ENCODE data around the gene ULK1.

The ULK1 gene

DNA sequence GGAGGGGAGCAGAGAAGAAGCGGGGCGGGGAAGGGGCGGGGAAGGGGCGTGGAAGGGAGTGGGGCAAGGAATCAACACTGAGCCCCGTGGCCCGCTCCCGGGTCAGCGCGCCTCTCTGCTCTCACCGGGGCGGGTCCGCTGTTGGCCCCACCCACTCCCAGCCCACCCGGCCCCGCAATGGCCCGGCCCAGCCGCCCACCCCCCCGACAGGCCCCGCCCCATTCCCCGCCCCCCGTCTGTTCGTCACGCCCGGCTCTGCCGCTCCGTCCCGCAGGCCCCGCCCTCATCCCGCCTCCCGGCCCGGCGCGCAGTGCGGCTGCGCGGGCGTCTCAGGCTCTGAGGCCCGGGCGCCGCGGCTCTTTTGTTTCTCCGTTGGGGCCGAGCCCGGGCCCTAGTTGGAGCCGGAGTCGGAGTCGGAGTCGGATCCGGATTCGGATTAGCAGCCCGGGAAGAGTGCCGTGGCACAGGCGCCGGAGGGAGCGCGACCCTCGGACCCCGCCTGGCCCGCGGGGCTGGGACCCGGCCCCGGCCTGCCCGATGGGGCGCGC is at the start of gene ULK1:
Gene ULK1, plus strand, starts transcription at position 310 of the 548 bp plus-strand sequence. CDS start 380 bp downstream, outside the sequence.
- DNase-seq = peak; percentile 92

DNA sequence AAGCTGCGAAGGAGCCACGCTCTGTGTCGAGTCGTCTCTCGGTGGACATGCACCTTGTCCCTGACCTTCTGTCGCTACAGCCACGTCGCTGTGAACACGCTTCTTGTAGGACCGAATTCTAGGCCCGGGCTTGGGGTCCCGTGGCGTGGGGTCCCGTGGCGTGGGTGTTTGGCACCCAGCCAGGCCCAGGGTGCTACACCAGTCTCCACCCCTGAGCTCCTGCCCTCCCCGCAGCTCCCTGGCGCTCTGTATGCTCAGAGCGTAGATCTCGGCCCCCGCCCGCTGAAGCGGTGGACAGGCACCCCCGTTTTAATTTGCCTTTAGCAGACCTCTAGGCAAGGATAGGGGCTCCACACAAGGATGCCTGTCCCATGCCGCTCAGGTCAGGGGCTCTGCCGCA is 49.8 kb upstream of the ULK1 start:
- DNase-seq = no peak

DNA sequence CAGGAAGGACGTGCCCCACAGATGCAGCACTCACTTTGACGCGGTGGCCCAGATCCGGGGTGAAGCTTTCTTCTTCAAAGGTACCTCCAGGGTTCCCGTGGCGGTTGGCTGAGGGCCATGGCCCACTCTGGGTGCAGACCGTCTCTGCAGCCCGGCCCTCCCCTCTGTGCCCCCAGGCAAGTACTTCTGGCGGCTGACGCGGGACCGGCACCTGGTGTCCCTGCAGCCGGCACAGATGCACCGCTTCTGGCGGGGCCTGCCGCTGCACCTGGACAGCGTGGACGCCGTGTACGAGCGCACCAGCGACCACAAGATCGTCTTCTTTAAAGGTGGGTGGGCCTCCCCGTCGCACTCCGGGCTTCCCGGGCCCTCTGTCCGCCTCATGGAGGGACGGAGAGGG is 49.3 kb upstream of the ULK1 start:
- DNase-seq = no peak

DNA sequence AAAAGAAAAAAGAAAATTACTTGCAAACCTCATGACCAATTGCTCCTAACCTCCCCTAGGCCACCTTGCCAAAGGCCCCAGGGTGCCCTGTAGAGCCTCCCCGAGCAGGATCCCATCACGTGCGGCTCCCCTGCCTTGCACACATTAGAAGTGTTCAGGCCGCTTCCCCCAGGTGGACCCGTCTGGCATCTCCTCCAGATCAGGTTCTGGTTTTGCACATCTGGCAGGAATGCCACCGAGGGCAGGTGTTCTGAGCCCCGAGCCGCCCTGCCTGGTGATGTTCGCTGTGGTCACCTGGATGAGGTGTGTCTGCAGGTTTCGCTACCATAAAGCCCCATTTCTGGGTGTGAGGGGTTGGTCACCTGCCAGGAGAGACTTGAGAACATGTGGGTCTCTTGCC is 47.0 kb upstream of the ULK1 start:
- no peak for DNase-seq

DNA sequence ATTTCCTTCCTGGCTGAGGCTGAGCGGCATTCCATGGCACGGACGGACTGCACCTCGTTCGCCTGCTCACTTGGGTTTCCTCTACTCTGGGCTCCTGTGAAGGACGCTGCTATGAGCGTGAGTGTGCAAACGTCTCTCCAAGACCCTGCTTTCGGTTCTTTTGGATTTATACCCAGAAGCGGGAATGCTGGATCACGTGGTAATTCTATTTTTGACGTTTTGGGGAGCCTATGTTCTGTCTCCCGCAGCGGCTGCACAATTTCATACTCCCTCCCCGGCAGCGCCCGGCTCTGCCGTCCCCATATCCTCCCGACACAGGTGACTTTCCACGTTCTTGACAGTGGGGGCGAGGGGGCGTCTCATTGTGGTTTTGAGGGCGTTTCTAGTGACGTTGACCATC is 45.7 kb upstream of the ULK1 start:
- DNase-seq = no peak

DNA sequence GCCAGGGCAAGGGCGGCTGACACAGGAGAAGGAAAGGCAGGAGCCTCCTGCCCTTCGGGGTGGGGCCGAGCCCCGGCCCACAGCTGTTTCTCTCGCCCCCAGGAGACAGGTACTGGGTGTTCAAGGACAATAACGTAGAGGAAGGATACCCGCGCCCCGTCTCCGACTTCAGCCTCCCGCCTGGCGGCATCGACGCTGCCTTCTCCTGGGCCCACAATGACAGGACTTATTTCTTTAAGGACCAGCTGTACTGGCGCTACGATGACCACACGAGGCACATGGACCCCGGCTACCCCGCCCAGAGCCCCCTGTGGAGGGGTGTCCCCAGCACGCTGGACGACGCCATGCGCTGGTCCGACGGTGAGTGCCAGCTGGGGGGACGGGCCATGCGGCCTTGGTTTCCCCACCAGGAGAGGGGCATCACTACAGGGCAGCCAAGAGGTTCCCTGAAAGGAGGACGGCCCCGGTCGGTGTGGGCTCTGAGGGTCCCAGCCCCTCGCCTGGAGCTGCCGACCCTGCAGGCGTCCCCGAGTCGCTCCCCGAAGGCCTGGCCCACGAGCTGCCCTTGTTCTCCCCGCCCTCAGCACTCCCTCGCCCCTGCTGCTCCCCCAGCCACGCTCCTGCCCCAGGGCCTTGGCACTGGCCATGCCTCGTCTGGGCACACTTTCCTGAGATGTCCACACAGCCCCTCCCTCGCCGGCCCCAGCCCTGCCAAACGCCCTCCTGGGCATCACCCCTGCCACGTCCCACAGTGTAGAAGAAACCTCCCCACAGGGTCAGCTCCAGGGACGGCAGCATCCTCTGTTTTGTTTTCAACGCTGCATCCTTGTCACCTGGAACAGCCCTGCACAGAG is 44.5 kb upstream of the ULK1 start:
- DNase-seq = no peak

DNA sequence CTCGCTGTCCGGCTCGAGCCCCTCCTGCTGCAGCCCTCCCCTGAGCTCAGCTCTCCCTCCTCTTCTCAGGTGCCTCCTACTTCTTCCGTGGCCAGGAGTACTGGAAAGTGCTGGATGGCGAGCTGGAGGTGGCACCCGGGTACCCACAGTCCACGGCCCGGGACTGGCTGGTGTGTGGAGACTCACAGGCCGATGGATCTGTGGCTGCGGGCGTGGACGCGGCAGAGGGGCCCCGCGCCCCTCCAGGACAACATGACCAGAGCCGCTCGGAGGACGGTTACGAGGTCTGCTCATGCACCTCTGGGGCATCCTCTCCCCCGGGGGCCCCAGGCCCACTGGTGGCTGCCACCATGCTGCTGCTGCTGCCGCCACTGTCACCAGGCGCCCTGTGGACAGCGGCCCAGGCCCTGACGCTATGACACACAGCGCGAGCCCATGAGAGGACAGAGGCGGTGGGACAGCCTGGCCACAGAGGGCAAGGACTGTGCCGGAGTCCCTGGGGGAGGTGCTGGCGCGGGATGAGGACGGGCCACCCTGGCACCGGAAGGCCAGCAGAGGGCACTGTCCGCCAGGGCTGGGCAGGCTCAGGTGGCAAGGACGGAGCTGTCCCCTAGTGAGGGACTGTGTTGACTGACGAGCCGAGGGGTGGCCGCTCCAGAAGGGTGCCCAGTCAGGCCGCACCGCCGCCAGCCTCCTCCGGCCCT is 43.4 kb upstream of the ULK1 start:
- DNase-seq = peak; percentile 40

DNA sequence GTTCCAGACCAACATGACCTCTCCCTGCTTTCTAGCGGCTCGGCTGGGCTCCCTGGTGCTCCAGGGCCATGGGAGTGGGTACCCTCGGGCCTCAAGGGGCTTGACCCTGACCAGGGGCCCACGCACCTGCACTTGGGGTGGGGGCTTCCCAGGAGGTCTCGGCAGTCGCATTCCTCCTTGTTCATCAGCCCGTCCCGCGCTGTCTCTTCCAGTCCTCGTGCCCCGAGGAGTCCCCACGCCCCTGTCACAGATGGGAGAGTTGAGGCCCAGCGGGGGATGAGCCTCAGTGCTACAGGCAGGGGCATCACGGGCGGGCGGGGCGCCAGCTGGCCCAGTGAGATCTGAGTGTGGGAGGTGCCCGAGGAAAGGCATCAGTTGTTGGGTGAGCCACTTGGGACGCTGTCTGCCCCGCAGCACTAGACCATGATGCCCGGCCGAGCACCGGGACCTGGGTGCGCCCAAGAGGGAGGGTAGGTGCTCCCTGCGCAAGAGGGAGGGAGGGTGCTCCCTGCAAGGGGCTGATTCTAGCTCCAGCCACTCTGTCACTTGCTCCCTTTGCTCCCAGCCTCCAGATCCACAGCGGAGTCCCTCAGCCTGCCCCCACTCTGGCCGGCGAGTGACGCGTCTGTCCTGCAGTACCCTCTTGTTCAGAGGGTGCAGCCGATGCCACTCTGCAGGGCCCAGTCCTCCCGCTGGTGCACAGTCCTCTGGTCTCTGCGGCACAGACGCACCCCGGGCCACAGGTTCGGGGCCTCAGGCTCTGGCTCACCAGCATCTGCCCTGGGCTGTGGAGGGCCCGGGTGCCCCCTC is 42.5 kb upstream of the ULK1 start:
- no peak for DNase-seq

DNA sequence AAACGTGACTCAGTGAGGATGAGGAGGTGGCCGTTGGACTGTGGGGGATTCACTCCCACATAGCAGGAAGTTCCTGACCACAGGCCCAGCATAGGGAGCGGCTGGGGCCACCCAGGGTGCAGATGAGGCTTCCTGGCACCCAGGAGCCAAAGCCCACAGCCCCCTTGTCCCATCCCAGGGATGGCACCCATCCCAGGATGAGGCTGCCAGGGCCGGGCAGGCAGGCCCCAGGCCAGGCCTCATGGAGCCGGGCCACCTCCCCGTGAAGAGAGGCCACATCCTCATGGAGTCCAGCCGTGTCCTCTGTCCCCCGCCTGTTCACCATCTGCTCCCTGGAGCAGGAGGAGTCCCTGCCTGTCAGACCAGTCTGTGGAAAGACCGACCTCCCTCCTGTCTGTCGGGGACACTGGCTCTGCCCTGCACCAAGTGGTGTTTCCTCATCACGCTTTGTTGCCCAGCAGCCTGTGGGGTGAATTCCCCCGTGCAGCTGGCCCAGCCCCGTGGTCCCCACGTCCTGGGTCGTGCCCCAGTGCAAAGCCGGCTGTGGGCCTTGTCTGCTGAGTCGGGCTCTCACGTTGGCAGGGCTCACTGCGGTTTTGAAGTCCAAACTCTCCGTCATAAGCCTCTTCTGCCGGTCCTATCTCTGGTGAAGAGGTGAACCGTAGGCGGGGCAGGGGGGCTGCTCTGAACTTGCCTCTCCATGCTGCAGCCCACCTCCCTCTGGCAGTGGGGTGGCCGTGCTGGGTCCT is 41.7 kb upstream of the ULK1 start:
- no peak for DNase-seq

DNA sequence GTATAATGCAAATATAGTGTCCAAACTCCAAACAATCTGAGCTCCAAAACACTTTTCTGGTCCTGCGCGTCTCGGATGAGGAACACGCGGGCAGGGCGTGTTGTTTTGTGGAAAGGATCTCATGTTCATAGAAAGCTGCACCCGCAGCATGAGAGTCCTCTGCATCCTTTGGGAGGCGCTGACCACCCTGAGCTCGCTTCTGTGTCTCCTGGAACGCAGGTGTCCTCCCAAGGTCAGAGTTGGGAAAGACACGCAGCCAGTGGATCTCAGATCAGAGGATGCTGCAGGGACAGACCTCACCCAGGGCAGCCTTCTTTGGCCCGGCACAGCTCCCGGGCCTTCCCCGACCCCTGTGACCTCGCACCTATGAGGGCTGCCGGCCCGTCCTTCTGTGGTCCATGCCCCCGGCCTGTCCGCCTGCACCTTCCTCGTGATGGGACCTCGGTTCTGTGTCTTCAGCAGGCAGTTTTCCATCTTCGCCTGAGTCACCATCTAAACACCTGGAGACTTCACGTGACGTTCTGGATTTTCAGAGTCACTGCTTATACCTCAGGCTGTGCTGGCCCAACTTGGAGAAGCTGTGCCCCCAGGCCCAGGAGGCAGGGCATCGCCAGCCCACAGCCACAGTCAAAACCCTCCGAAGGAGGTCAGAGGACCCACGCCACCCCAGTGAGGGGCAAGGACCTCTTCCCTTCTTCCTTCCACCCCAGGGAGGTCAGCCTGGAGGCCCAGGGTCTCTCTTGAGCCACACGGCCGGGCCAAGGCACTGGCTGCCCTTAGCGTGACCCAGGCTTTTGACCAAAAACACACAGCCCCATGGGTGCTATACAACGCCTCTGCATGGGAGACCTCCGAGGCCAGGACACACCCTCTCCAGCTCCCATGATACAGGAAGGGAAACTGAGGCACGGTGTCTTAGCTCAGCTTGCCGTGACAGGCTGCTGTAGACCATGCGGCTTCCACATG is 40.3 kb upstream of the ULK1 start:
- no peak for DNase-seq

DNA sequence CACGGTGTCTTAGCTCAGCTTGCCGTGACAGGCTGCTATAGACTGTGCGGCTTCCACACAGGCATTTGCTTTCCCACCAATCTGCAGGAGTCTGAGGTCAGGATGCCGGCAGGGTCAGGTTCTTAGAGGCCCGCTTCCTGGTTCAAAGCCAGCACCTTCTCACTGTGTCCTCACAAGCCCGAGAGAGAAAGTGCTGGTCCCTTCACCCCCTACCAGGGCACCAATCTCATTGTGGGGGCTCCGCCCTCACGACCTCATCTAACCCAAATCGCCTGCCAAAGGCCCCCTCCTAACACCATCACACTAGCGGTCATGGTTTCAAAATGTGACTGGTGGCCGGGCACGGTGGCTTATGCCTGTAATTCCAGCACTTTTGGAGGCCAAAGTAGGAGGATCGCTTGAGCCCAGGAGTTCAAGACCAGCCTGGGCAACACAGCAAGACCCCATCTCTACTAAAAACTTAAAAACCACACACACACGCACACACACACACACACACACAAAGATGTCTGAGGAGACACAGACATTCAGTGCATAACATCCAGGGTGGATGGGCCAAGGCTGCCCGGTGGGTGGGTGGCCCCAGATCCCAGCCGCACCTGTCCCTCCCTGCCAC is 39.5 kb upstream of the ULK1 start:
- no peak for DNase-seq

DNA sequence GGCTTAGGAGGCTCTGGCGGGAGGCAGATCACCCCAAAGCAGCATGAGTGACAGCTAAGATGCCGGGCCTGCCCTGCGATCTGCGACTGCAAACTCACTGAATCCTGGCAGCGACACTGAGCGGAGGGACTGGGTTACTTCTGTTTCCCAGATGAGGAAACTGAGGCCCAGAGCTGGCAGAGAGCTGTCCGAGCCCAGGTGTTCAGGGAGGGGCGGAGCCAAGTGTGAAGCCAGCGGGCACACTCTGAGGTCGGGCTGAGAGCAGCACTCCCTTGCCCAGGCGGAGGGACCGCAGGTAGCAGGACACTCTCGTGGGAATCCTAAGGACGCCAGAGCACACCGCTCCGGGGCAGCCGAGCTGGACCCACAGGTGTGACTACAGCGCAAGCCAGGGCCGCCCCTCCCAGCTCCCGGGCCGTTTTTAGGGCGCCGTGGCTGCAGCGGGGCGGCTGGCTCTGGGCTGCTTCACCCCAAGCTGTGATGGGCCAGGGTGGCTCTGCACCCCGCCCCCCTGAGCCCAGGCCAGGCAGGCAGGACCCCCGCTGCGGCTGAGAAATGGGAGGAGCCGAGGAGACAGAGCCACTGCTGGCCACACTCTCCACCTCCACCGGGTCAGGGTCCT is 38.8 kb upstream of the ULK1 start:
- no peak for DNase-seq

DNA sequence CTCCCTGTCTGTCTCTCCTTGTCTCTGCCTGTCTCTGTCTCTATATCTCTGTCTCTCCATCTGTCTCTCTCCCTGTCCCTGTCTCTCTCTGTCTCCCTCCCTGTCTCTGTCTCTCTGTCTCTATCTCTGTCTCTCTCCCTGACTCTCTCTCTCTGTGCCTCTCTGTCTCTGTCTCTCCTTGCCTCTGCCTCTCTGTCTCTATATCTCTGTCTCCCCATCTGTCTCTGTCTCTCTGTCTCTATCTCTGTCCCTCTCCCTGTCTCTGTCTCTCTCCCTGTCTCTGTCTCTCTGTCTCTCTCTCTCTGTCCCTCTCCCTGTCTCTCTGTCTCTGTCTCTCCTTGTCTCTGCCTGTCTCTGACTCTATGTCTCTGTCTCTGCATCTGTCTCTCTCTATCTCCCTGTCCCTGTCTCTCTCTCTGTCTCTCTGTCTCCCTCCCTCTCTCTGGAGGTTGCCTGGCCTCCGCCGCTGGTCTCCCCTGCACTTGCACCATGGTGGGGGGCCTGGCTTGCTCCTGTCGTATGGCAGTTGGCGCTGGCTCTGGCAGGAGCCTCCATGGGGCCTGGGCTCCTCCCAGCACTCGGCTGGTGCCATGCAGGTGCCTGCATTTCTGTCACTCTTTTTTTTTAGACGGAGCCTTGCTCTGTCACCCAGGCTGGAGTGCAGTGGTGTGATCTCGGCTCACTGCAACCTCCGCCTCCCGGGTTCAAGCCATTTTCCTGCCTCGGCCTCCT is 37.9 kb upstream of the ULK1 start:
- no peak for DNase-seq

DNA sequence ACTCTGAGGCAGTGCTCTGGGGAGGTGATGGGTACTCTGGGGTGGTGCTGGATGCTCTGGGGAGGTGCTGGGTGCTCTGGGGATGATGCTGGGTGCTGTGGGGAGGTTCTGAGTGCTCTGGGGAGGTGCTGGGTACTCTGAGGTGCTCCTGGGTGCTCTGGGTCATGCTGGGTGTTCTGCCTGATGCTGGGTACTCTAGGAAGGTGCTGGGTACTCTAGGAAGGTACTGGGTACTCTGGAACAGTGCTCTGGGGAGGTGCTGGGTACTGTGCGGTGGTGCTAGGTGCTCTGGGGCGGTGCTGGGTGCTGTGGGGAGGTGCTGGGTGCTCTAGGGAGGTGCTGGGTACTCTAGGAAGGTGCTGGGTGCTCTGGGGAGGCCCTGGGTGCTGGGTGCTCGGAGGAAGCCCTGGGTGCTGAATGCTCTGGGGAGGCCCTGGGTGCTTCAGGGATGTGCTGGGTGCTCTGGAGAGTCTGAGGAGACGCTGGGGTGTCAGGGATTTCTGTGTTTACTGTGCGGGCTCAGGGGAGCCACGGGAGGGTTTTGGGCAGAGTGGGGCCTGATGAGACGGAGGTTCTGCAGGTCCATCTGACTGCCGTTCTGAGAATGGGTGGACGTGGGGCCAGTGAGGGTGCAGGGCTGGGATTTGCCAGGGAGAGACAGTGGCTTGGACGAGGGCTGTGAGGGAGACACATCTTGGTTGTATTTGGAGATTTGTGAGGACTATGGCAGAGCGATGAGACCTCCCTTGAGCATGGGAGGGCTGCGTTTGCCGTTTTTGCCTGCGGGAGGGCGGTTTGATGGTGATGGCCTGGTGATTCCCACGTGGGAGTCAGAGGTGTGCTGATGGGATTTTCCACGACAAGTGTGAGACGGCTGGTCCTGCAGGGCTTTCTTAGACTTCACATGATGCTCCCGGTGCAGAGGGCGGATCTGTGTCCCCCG is 36.2 kb upstream of the ULK1 start:
- DNase-seq = no peak

DNA sequence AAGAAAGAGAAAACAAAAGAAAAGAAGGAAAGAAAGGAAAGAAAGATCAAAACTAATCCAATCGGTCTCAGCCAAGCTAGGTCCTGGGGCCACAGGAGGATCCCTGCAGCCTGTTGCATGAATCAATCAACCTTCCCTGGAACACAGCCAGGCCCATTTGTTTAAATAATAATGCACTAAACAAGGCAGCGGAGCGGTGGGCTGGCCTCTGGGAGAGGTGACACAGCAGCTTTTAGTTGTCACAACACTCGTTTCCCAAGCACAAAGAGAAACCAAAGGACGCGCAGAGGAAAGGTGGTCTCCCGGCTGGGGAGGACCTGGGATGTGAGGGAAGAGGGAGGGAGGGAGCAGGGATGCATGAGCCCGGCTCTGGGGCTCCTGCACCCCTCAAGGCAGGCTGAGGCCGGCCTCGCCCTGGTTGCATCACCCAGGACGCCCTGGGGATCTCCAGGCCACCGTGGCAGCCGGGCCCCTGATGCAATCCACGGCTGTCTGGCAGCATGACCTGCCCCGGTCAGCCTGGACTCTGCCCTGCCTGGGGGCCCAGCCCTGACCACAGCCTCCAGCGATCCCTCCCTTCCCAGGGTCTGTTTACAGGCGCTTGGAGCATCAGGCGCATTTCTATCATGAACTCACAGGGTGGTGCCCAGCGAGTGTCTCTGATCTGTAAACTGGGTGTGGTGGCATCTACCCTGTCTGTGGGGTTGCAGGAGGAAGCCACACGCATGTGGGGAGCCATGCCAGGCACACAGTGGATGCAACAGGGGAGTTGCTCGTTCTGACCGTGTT is 33.8 kb upstream of the ULK1 start:
- DNase-seq = peak; percentile 27

DNA sequence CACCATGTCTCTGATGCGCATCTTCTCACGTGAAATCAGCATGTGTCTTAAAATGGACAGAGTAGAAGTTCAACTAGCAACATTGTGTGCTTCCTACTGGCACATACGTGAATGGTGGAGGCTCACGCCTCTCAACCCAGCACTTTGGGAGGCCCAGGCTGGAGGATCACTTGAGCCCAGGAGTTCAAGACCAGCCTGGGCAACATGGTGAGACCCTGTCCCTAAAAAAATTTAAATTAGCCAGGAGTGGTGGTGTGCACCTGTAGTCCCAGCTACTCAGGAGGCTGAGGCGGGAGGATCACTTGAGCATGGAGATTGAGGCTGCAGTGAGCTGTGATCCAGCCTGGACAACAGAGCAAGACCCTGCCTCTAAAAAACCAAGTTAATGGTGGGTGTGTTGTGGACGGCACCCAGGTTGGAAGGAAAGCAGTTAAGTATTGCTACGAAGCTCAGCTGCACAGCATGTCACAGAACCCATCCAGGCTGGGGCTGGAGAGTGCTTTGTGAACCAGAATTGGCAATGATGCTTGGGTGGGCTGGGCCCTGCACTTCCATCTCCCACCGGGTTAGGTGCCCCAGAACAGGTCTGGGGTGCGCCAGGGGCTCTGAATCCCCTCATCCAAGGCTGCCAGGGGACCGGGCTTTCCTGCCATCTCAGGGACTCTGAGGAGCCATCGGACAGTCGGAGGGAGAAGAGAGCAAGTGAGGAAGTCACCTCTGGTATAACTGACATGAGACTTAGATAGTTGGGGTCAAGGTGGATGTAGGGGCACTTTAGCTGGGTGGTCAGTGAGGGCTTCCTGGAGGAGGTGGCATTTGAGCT is 33.0 kb upstream of the ULK1 start:
- no peak for DNase-seq

DNA sequence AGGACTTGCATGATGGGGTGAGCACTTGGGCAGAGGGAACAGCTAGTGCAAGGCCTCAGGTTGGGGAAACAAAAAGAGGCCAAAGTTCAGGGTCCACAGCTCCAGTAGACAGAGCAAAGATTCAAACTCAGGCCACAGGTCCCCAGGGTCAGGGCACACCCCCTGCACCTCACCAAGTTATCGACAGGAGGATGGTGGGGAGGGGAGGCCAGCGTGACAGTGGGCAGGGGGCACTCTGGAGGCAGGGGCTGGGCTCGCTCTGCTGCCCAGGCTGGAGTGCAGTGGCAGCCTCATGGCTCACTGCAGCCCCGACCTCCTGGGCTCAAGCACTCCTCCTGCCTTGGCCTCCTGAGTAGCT is 32.4 kb upstream of the ULK1 start:
- DNase-seq = no peak
